GM18861 (cell line): Measurements from ENCODE around the gene OR5AL1.
"Not testable (repeated sequence)": the region's sequence is repeated elsewhere in the genome, so short reads cannot be mapped to it uniquely, and the experiment has no call there.

Experiments used
- ATAC-seq: cut with Tn5 transposase; IDR thresholded peaks from one replicate; pipeline ENCODE4 v1.9.1; 2021; ENCODE audit not compliant: unreplicated experiment

OR5AL1 gene

GRCh38 chr11:56412396-56412795, at the start of gene OR5AL1:
Gene OR5AL1, plus strand, starts transcription at chr11:56412696.
- no peak for ATAC-seq

- no peak for ATAC-seq
Observed at GRCh38 chr11:56375324-56375723, 37.2 kb upstream of the OR5AL1 start, which contains the start of gene OR8U1. Gene OR8U1, plus strand, starts transcription at chr11:56375624. Its CDS starts 0 bp downstream, at chr11:56375624.

DNA sequence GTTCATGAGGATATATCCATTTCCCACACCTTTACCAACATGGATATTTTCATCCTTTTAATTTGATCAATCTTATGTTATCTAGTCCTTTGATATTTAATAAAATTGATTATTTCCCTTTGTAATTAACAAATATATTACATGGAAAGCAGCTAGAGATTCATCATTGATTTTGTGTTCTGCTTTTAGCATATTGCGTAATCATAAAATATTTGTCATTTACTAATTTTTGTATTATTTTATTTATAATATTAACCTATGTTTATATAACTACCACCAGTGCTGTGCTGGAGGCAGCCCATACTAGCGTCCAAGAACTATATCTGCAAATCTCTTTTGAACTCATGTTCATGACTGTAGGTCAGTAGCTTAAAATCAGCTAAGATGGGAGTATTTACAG, 32.4 kb upstream of the OR5AL1 start:
- ATAC-seq = no peak

DNA sequence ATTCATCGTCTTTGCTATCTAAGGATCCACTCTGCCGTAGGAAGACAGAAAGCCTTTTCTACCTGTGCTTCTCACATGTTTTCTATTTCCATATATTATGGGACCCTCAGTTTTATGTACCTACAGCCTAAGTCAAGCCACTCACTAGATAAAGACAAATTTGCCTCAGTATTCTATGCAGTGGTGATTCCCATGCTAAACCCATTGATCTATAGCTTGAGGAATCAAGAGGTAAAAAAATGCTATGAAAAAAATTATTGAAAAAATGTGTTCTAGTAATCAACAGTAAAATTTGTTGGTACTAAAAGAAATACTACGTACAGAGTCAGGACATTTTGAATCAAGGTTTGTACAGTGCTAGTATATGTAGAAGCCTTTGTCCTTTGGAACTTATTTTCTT, 18.1 kb upstream of the OR5AL1 start:
- no peak for ATAC-seq

GRCh38 chr11:56396047-56396446, 16.4 kb upstream of the OR5AL1 start:
- no peak for ATAC-seq

- ATAC-seq = not testable (repeated sequence)
Observed at GRCh38 chr11:56401858-56402461, 10.5 kb upstream of the OR5AL1 start.

DNA sequence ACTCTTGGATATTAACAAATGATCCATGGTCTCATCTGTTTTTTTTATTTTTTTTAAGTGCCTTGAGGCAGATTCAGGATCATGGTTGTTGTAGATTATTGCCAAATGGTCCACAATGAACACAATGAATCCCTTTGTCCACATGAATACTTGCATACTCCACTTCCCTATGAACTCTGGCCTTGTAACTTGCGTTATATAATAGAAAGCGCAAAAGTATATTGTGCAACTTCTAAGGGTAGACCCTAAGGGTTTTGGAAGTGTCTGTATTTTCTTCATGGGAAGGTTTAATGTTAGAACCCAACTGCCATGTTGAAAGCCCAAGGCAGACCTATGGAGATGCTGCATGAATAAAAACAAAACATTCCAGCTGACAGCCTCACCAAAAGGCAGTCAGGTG, 8.1 kb upstream of the OR5AL1 start:
- ATAC-seq = no peak

GRCh38 chr11:56410801-56411200, 1.7 kb upstream of the OR5AL1 start:
- ATAC-seq = no peak

DNA sequence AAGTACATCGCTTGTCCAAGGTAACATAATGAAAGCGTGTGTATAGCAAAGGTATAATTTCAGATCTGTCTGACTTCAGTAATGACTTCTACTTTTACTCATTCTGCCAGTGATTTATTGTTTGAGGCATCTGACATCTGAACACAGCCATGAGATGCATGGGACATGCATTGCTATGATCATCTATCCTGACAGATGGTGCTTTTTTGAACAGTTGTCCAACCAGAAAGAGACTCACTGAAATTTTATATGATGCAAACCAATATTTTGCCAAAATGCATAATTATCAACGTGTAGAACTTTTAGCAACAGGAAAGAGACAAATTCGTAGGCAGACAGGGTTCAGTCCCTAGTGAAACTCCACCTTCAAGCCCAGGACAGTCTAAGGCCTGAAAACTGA, 41.0 kb downstream of the OR5AL1 start:
- no peak for ATAC-seq

DNA sequence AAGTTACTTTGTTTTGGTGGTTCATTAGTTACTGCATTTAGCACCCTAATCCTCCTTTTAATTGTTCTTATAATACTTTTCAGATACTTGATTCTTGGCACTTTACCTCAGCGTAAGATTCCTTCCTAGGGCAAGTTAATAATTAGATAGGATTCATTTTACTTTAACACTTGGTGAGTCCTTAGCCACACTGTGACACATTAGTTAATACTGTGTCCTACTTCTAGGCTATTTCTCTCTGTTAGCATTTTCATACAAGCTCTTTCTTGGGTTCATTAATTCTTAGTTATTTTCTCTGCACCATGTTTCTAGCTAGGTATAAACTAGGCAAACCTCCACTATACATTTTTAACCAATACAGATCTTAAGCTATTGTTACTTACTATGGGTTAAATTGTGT, 44.6 kb downstream of the OR5AL1 start:
- ATAC-seq = no peak
